ENCODE data around the gene MTUS2. TPM values are rescaled to one million over a fixed set of nuclear protein-coding genes. Genes with fewer than 3 reads are reported as not detected.

The MTUS2 gene
- total and polyA plus RNA-seq, 9 of the 15 experiments (the other 6 are each of a cell fraction or from before 2014, with no cell fraction given), result 0.01 to 0.28 (median 0.06) TPM; not detected in 1

GRCh38 chr13:29487466-29488454 is 667.6 kb downstream of the MTUS2 start:
- no peak overlapping the region for H2AFZ ChIP-seq (ENCODE audit: low read depth, low read length)
- in situ Hi-C loops (cut with MboI), result no loop called here
- H3K79me2 ChIP-seq (ENCODE audit: control insufficient read depth, insufficient read depth, low read length), result no peaks in the 10 kb centered on the region
- H3K4me3 ChIP-seq, result no peak overlapping the region
- no peak for DNase-seq (ENCODE audit: extremely low read depth in 1 of 4, low spot score in 3 of 4)
- ATAC-seq, result no peak
- no peak overlapping the region for H3K27ac ChIP-seq (ENCODE audit: extremely low read depth, low read depth, low read length)
- CTCF ChIA-PET (ENCODE audit: low intra/inter-chr PET ratio), result no interaction called here
- H3K36me3 ChIP-seq (ENCODE audit: control insufficient read depth, insufficient read depth, low read length), result no peaks in the 10 kb centered on the region
- BruUV-seq (replicated peaks), result no TSS peak
- H3K27me3 ChIP-seq (ENCODE audit: control insufficient read depth in 2 of 2, insufficient read depth in 2 of 2, low read length in 2 of 2), result peaks cover 29 to 48% of the 10 kb centered on the region in 2 experiments
- H3K9me3 ChIP-seq (replicated peaks; ENCODE audit: control insufficient read depth, insufficient read depth, low read depth, low read length), result no peaks in the 10 kb centered on the region
- H3K4me2 ChIP-seq (ENCODE audit: insufficient read depth, low read length), result no peak overlapping the region
- FAIRE-seq, result no peak
- no peaks in the 10 kb centered on the region for H3K4me1 ChIP-seq (replicated peaks in 1 of 2; ENCODE audit: control insufficient read depth in 2 of 2, insufficient read depth in 2 of 2, low read length in 2 of 2)
- H3K9me1 ChIP-seq (ENCODE audit: control insufficient read depth, insufficient read depth, low read length), result no peaks in the 10 kb centered on the region
- intact Hi-C loops (cut with micrococcal nuclease), result no loop called here
- WGBS (ENCODE audit: insufficient coverage, low coverage, missing lambda C conversion rate), result 8% methylated on average over 16 of the region's 22 CpGs
- H4K20me1 ChIP-seq (replicated peaks; ENCODE audit: control insufficient read depth, insufficient read depth, low read length), result no peaks in the 10 kb centered on the region
- POLR2A ChIA-PET, result interaction anchor here (0.6 kb wide), 1 partner anchor 45 kb away, joined by 3 read pairs; no protein-coding TSS in a partner anchor
- TF ChIP-seq ARID3B (CRISPR knock-in tag; IDR thresholded peaks at IDR 0.05; ENCODE audit: borderline replicate concordance) (no peak), HOXB6 (CRISPR knock-in tag; IDR thresholded peaks at IDR 0.05; ENCODE audit: borderline replicate concordance) (no peak), PHF20 (IDR thresholded peaks at IDR 0.05; ENCODE audit: partially characterized antibody) (no peak), BRD9 (IDR thresholded peaks at IDR 0.05; ENCODE audit: low read depth, partially characterized antibody) (no peak), MCM5 (IDR thresholded peaks at IDR 0.05; ENCODE audit: low read depth) (no peak), RFX5 (IDR thresholded peaks at IDR 0.05; ENCODE audit: low read depth, low read length) (no peak), ARID1B (IDR thresholded peaks at IDR 0.05) (no peak), MYBL2 (IDR thresholded peaks at IDR 0.05; ENCODE audit: low read depth) (no peak), MYBL2 (CRISPR knock-in tag; IDR thresholded peaks at IDR 0.05; ENCODE audit: borderline replicate concordance) (no peak), TAF9B (IDR thresholded peaks at IDR 0.05; ENCODE audit: partially characterized antibody) (no peak), NR3C1 (CRISPR knock-in tag; IDR thresholded peaks at IDR 0.05) (no peak), EP400 (IDR thresholded peaks at IDR 0.05) (no peak), ZNF592 (IDR thresholded peaks at IDR 0.05) (no peak), POLR3A (IDR thresholded peaks at IDR 0.05; ENCODE audit: borderline replicate concordance, extremely low read depth, insufficient read depth, insufficient read length) (no peak), RBFOX2 (IDR thresholded peaks at IDR 0.05; ENCODE audit: low read depth, low read length) (no peak), ZNF316 (IDR thresholded peaks at IDR 0.05) (no peak), ZZZ3 (IDR thresholded peaks at IDR 0.05) (no peak), HLTF (IDR thresholded peaks at IDR 0.05) (no peak)
- no peak overlapping the region for H3K9ac ChIP-seq (ENCODE audit: insufficient read depth in 1 of 2, low read depth in 2 of 2, low read length in 2 of 2)

All from K562 (cell line).